Skeletal muscle tissue (tissue), 4 donors: ENCODE results near the gene CWC15. TPM values are rescaled to one million over a fixed set of nuclear protein-coding genes. Genes with fewer than 3 reads are reported as not detected.
"Not testable (repeated sequence)": the region's sequence is repeated elsewhere in the genome, so short reads cannot be mapped to it uniquely, and the experiment has no call there.

Source experiments
- H3K27ac ChIP-seq: one replicate; pipeline ENCODE4 v1.7.0; 2013; ENCODE audit warnings: mild to moderate bottlenecking, low read depth, low read length, inconsistent platforms
- H3K27me3 ChIP-seq, 3 donors: one replicate each; pipeline ENCODE4 v1.7.0; 2013; ENCODE audit warnings: low read length in 3 of 3; ENCODE audit not compliant: control insufficient read depth in 3 of 3, insufficient read depth in 3 of 3
- H3K36me3 ChIP-seq, 3 donors: one replicate each; pipeline ENCODE4 v1.7.0; 2013; ENCODE audit warnings: low read length in 3 of 3; ENCODE audit not compliant: control insufficient read depth in 3 of 3, insufficient read depth in 3 of 3
- H3K4me1 ChIP-seq, 3 donors: one replicate each; pipeline ENCODE4 v1.7.0; 2013; ENCODE audit warnings: low read length in 3 of 3, mild to moderate bottlenecking in 3 of 3; ENCODE audit not compliant: control insufficient read depth in 3 of 3, insufficient read depth in 3 of 3
- H3K4me3 ChIP-seq, 3 donors: one replicate each; pipeline ENCODE4 v1.7.0; 2013; ENCODE audit warnings: low read length in 3 of 3
- H3K9ac ChIP-seq, 3 donors: one replicate each; pipeline ENCODE4 v1.7.0; 2013; ENCODE audit warnings: low read length in 3 of 3, mild to moderate bottlenecking in 3 of 3, moderate library complexity in 2 of 3, low read depth in 1 of 3
- H3K9me3 ChIP-seq, 3 donors: one replicate each; pipeline ENCODE4 v1.7.0; 2013; ENCODE audit warnings: low read length in 3 of 3; ENCODE audit not compliant: control insufficient read depth in 3 of 3
- total RNA-seq: library from RNA; depleted of rRNA; stranded (reverse); fragments of >200 nt; gene quantifications from one replicate; pipeline ENCODE4 v1.2.3, GENCODE V29; 2014
- donor health status: Osteomylitis.

CWC15 gene
- 28.7 TPM for total RNA-seq

DNA sequence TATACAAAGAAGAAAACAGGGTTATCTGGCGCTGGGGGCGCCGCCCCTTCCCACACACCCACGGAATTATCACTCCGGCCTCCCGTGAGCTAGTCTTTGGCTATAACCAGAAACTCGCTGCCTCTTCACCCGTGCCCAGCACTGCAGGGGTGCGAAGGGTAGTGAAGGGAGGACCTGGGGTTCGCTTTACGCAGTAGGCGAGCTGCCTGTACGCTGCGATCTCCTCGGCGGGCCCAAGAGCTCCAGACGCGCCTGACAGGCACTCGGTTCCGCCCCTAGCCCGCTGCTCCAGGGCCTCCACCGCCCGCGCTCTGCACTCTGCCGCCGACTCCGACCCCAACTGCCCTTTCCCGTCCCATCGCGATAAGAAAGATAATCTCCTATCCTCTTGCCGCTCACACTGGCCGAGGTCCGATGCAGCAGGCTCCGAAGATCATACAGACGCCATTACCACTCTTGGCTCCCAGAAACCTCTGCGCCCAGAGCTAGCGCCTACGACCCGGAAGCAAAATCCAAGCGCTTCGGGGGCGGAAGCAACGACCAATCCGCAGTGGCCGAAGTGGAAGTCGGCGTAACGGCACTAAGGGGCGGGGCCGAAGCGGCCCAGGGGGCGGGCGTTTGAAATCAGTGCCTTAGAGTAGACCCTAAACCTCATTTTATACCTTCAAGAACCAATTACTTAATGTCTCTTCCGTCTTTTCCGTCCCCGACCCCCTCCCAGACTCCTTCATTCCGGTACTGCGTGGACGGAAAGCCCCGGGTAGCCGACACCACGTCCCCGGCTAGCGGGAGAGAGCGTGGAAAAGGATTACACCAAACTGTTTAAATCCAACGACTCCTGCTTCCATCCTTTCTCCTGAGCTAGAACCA lies at the start of gene CWC15, which contains the start of gene KDM4D:
TSS of gene CWC15 (minus strand) at position 458 of the 870 bp plus-strand sequence. CDS start 1,371 bp downstream, outside the sequence.
TSS of gene KDM4D (plus strand) at position 611 of the 870 bp plus-strand sequence. CDS start 23,664 bp downstream, outside the sequence.
- H3K9ac ChIP-seq: peak within 1 kb of the TSS; percentile 95 to 98 (median 97)
- H3K27me3 ChIP-seq: no peaks in the 10 kb centered on the region
- peaks cover 6 to 12% (median 11%) of the 10 kb centered on the region in 3 donors for H3K4me1 ChIP-seq
- peak within 1 kb of the TSS; percentile 86 for H3K27ac ChIP-seq
- peaks cover 28 to 37% (median 31%) of the 10 kb centered on the region in 3 donors for H3K36me3 ChIP-seq
- H3K4me3 ChIP-seq: peak within 1 kb of the TSS; percentile 91 to 98 (median 96)
- H3K9me3 ChIP-seq: no peaks in the 10 kb centered on the region

GRCh38 chr11:95021468-95021867 lies 48.1 kb upstream of the CWC15 start:
- H3K36me3 ChIP-seq, H3K4me3 ChIP-seq, H3K4me1 ChIP-seq, H3K27me3 ChIP-seq, H3K9ac ChIP-seq, H3K27ac ChIP-seq, H3K9me3 ChIP-seq: not testable (repeated sequence)

- H3K27ac ChIP-seq: no peak overlapping the region
- peaks cover 0 to 6% (median 5%) of the 10 kb centered on the region in 3 donors for H3K27me3 ChIP-seq
- no peak overlapping the region for H3K9ac ChIP-seq
- H3K4me1 ChIP-seq: no peaks in the 10 kb centered on the region
- no peak overlapping the region for H3K4me3 ChIP-seq
- H3K9me3 ChIP-seq: no peaks in the 10 kb centered on the region
- no peaks in the 10 kb centered on the region for H3K36me3 ChIP-seq
Measured at GRCh38 chr11:95016139-95016538, 42.8 kb upstream of the CWC15 start.

GRCh38 chr11:95014184-95014821 lies 40.9 kb upstream of the CWC15 start:
- Histone ChIP-seq H3K27ac (no peak overlapping the region), H3K36me3 (no peaks in the 10 kb centered on the region), H3K4me1 (no peaks in the 10 kb centered on the region), H3K27me3 (peaks cover 0 to 6% (median 5%) of the 10 kb centered on the region in 3 donors), H3K4me3 (no peak overlapping the region), H3K9ac (no peak overlapping the region), H3K9me3 (no peaks in the 10 kb centered on the region)

DNA sequence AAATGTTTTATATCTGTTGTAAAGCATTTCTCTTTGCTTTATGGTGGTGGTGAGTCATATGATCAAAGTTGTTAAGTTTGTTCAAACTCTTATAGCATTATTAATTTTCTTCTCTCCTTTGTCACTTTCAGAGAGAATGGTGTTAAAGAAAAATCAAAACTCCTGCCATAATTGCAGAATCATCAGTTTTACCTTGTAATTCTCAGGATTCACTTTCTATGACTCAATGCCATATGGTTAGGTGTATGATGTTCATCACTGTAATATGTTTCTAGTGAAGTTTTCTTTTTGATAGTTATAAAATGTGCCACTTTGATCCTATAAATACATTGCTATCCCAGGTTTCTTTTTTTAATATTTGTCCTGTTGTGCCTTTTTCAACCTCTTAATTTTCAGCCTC lies 38.0 kb upstream of the CWC15 start:
- Histone ChIP-seq H3K27me3 (peaks cover 0 to 6% (median 5%) of the 10 kb centered on the region in 3 donors), H3K36me3 (no peaks in the 10 kb centered on the region), H3K27ac (no peak overlapping the region), H3K4me1 (no peaks in the 10 kb centered on the region), H3K9ac (no peak overlapping the region), H3K4me3 (no peak overlapping the region), H3K9me3 (no peaks in the 10 kb centered on the region)

- Histone ChIP-seq H3K36me3 (no peaks in the 10 kb centered on the region), H3K27ac (no peak overlapping the region), H3K27me3 (no peaks in the 10 kb centered on the region), H3K4me1 (no peaks in the 10 kb centered on the region), H3K9me3 (no peaks in the 10 kb centered on the region), H3K4me3 (no peak overlapping the region), H3K9ac (no peak overlapping the region)
Measured at GRCh38 chr11:95005642-95006041, 32.3 kb upstream of the CWC15 start.

GRCh38 chr11:95003716-95004115 lies 30.4 kb upstream of the CWC15 start:
- no peak overlapping the region for H3K27ac ChIP-seq
- H3K4me1 ChIP-seq: no peaks in the 10 kb centered on the region
- no peak overlapping the region for H3K9ac ChIP-seq
- no peaks in the 10 kb centered on the region for H3K27me3 ChIP-seq
- H3K9me3 ChIP-seq: no peaks in the 10 kb centered on the region
- no peak overlapping the region for H3K4me3 ChIP-seq
- H3K36me3 ChIP-seq: no peaks in the 10 kb centered on the region

DNA sequence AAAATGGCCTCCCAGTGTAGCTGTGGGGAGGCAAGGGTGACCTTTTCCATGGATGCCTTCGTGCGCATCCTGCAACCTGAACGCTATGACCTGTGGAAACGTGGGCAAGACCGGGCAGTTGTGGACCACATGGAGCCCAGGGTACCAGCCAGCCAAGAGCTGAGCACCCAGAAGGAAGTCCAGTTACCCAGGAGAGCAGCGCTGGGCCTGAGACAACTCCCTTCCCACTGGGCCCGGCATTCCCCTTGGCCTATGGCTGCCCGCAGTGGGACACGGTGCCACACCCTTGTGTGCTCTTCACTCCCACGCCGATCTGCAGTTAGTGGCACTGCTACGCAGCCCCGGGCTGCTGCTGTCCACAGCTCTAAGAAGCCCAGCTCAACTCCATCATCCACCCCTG lies 24.9 kb upstream of the CWC15 start:
- Histone ChIP-seq H3K9ac (no peak overlapping the region), H3K9me3 (no peaks in the 10 kb centered on the region), H3K4me3 (no peak overlapping the region), H3K27me3 (no peaks in the 10 kb centered on the region), H3K36me3 (peaks cover 0 to 3% (median 0%) of the 10 kb centered on the region in 3 donors), H3K4me1 (no peaks in the 10 kb centered on the region), H3K27ac (no peak overlapping the region)

- no peaks in the 10 kb centered on the region for H3K4me1 ChIP-seq
- no peak overlapping the region for H3K9ac ChIP-seq
- H3K27me3 ChIP-seq: no peaks in the 10 kb centered on the region
- H3K4me3 ChIP-seq: no peak overlapping the region
- H3K9me3 ChIP-seq: no peaks in the 10 kb centered on the region
- peaks cover 0 to 3% (median 0%) of the 10 kb centered on the region in 3 donors for H3K36me3 ChIP-seq
- no peak overlapping the region for H3K27ac ChIP-seq
Measured at GRCh38 chr11:94997437-94997836, 24.1 kb upstream of the CWC15 start.

DNA sequence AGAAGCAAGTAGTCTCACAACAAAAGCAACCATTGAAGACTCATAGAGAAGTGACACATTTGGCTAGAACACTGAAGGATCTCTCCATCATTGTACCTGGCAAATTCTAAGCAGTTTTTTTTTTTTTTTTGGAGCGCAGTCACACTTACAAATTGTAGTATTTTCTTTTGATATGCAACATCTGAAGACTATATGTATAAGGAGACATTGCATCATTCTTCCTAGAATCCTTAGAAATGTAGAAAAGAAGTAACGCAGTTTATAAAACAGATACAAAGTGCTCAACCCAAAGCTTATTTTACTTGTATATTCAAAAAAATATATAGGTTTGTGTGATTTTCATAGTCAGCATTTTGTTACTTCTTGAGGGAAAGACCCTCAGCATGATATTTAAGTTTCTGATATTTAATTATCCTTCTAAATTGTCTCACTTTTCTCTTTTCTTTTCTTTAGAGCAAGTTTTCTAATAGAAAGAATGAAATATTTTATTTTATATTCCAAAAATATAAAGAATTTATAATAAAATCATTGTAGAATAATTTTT lies 20.1 kb upstream of the CWC15 start:
- Histone ChIP-seq H3K36me3 (peaks cover 0 to 3% (median 0%) of the 10 kb centered on the region in 3 donors), H3K9ac (no peak overlapping the region), H3K9me3 (no peaks in the 10 kb centered on the region), H3K4me3 (no peak overlapping the region), H3K4me1 (no peaks in the 10 kb centered on the region), H3K27me3 (no peaks in the 10 kb centered on the region), H3K27ac (no peak overlapping the region)
